AG09319 (cell line): Measurements from ENCODE around the gene IL22RA1.

Experiments used
- DNase-seq: peaks from one replicate; pipeline ENCODE4 v3.0.0-alpha.2; 2010; ENCODE audit warnings: low read depth; ENCODE audit errors: extremely low read depth
- CTCF ChIP-seq: IDR thresholded peaks from 2 replicates; pipeline ENCODE4 v1.5.1; 2011; ENCODE audit warnings: low read depth, mild to moderate bottlenecking, inconsistent platforms, low read length, moderate library complexity

IL22RA1 gene

GRCh38 chr1:24108334-24109165 is 34.4 kb downstream of the IL22RA1 start:
- no peak for TF ChIP-seq CTCF
- DNase-seq: no peak

GRCh38 chr1:24107462-24108138 is 35.3 kb downstream of the IL22RA1 start:
- no peak for DNase-seq
- no peak for TF ChIP-seq CTCF

- TF ChIP-seq CTCF: no peak
- DNase-seq: no peak
These were observed 37.4 kb downstream of the IL22RA1 start for GRCh38 chr1:24105368-24106160.

- TF ChIP-seq CTCF: no peak
- no peak for DNase-seq
These were observed 38.1 kb downstream of the IL22RA1 start for GRCh38 chr1:24104854-24105253.

GRCh38 chr1:24103879-24104278 is 39.1 kb downstream of the IL22RA1 start:
- no peak for TF ChIP-seq CTCF
- DNase-seq: no peak

- DNase-seq: no peak
- no peak for TF ChIP-seq CTCF
These were observed 39.5 kb downstream of the IL22RA1 start for GRCh38 chr1:24103408-24103807.

- DNase-seq: no peak
- no peak for TF ChIP-seq CTCF
These were observed 40.0 kb downstream of the IL22RA1 start for GRCh38 chr1:24102961-24103360.
